ENCODE measurements around the gene GABBR1.

Gene GABBR1

DNA sequence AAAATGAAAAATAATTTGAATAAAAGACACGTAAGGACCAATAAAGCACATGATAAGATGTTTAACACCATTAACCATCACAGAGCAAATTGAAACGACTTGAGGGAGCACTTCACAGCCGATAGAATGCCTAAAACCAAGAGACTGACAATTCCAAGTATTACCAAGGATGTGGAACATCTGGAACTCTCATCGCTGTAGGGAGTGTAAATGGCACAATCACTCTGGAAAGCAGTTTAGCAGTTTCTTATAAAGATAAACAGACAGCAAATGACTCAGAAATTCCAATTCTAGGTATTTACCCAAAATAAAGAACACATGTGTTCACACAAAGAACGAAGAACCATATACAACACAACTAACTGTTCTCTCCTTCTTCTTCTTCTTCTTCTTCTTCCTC, 65.0 kb downstream of the GABBR1 start:
- DNase-seq (ENCODE audit: low read depth in 4 of 4, low spot score in 1 of 4) = no peak

DNA sequence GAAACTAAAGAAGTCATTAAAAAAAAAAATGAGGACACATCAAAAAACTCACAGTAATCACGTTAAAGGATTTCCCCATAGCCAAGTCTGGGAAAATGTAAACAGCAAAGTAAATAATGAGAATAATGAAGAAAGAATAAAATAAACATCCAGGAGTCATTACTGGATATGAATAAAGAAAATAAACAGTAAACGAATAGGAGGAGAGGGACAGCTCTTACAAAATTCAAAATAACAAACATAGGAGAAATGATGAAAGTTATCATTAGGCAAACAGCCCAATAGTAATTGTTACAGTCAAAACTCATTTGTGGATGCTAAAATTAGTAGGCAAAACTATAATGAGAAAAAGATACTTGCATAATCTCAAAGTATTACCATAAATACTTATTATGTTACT, 65.4 kb downstream of the GABBR1 start:
- DNase-seq (ENCODE audit: low read depth in 4 of 4, low spot score in 1 of 4) = no peak

DNA sequence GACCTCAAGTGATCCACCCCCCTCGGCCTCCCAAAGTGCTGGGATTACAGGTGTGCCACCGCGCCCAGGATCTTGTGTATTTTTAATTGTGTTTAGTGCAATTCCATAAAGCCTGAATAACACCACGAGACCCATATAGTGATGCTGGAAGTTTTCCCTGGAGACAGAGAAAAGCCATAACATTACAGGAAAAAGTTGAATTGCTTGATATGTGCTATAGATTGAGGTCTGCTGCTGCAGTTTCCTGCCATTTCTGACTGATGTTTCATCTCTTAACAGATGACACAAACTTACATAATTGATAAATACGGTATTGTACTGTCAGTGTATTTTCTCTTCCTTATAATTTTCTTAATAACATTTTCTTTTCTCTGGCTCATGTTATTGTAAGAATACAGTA, 66.1 kb downstream of the GABBR1 start:
- DNase-seq (ENCODE audit: low read depth in 4 of 4, low spot score in 1 of 4) = no peak

- DNase-seq (ENCODE audit: low read depth in 4 of 4, low spot score in 1 of 4) = no peak
These were observed 68.1 kb downstream of the GABBR1 start for GRCh38 chr6:29564875-29565274.

DNA sequence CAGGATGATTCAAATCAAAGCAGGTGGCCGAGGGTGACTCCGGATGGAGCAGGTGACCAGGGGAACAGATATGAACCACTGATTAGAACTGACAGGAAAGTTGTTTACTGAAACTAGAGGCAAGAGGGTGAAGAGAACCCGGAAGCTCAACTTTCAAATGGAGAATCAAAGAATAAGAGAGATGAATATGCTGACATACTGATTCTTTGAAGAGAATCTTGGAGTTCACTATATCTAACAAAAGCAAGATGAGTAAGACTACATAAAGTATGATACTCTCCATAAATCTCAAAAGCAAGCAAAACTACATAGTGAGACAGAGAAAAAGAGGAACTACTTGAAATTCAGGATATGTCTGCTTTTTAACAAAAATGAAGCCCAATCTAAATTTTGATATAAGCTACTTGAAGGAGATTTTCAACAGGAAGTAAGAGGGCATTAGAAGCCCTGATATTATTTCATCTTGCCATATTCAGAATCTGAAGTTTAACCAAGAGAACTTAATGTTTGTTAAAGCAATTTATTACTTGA, 69.5 kb downstream of the GABBR1 start:
- DNase-seq (ENCODE audit: low read depth in 4 of 4, low spot score in 1 of 4) = no peak

- DNase-seq (ENCODE audit: low read depth in 4 of 4, low spot score in 1 of 4) = no peak
These were observed 71.3 kb downstream of the GABBR1 start for GRCh38 chr6:29561606-29562181.

DNA sequence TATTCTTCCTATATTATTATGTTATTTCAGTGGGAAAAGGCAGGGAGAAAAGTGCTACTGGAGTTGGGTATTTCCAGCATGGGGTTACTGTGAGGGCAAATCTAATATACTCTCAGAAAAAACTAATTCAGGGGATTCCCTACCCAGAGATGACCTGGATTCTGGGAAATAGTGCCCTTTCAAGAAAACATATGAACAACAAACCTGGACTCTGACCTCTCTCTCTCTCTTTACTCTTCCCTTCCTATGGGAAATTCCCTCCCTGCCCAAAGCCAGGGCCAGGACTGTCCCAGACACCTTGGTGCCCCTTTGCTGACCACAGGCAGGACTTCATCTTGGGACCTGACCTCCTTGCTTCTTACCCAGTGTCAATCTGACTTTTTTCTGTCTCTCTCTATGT, 71.9 kb downstream of the GABBR1 start:
- no peak for DNase-seq (ENCODE audit: low read depth in 4 of 4, low spot score in 1 of 4)

DNA sequence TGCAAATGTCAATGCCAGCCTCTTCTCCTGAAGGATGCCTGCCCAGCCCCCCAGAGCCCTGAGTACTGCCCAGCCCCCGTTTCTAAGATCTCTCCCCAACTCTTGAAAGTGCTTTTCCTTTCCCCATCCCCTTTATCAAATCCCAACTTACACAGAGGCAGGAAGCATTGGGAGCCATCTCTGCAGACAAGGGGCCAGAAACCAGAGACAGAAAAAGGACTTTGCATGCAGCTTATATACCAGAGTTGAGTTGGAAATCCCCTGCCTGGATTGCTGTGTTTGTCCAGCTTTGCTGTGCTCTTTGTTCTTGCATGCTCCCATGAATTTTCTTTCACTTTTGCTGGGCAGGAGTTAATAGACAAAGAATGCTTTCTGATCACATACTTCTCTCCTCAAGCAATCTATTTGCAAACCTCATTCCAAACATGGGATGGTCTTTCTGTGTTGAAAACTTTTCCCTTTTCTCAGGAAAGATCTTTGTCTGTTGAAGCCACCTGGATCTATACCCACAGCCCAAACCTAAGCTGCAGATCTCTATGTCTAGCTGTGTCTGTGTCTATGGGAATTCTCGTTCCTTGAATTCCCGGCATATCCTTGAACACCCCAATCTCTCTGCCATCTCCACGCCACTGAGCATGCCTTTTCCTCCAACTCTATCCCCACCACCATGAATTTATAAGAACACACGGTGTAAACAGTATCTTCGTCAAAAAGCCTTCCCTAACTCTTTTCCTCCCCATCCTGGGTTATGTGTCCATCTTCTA, 73.3 kb downstream of the GABBR1 start, which contains the start of gene UBD:
UBD (minus strand) TSS at position 209 of the 764 bp plus-strand sequence; CDS start at position 178, 31 bp downstream.
- DNase-seq (ENCODE audit: low read depth in 4 of 4, low spot score in 1 of 4) = no peak

- DNase-seq (ENCODE audit: low read depth in 4 of 4, low spot score in 1 of 4) = no peak
These were observed 74.4 kb downstream of the GABBR1 start for GRCh38 chr6:29558439-29559079.

GRCh38 chr6:29557320-29557719, 75.7 kb downstream of the GABBR1 start:
- no peak for DNase-seq (ENCODE audit: low read depth in 4 of 4, low spot score in 1 of 4)

DNA sequence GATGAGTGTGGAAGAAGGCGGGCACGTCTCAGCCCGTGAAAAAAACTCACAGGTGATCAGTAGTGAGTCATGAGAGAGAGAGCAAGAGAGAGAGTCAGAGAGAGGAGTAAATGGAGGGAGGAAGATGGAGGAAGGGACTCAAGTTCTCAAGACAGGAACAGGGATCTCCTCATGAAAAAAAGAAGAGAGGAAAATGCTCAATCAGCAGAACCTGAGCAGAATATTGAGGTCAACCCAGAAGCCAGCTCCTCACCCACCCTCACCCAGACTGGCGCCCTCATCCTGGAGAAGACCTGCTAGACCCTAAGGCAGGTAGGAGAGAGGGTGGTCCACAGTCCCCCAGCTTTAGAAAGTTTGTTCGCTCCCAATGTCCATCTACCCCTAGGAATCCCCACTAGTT, 78.2 kb downstream of the GABBR1 start:
- no peak for DNase-seq (ENCODE audit: low read depth in 4 of 4, low spot score in 1 of 4)

DNA sequence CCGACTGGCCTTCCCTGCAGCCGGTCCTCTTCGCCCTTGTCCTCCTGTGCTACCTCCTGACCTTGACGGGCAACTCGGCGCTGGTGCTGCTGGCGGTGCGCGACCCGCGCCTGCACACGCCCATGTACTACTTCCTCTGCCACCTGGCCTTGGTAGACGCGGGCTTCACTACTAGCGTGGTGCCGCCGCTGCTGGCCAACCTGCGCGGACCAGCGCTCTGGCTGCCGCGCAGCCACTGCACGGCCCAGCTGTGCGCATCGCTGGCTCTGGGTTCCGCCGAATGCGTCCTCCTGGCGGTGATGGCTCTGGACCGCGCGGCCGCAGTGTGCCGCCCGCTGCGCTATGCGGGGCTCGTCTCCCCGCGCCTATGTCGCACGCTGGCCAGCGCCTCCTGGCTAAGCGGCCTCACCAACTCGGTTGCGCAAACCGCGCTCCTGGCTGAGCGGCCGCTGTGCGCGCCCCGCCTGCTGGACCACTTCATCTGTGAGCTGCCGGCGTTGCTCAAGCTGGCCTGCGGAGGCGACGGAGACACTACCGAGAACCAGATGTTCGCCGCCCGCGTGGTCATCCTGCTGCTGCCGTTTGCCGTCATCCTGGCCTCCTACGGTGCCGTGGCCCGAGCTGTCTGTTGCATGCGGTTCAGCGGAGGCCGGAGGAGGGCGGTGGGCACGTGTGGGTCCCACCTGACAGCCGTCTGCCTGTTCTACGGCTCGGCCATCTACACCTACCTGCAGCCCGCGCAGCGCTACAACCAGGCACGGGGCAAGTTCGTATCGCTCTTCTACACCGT, 79.5 kb downstream of the GABBR1 start:
- DNase-seq (ENCODE audit: low read depth in 4 of 4, low spot score in 1 of 4) = peak in 2 of 4 experiments; percentile 6 to 7

- DNase-seq (ENCODE audit: low read depth in 4 of 4, low spot score in 1 of 4) = no peak
These were observed 80.4 kb downstream of the GABBR1 start for GRCh38 chr6:29552512-29553051.

- no peak for DNase-seq (ENCODE audit: low read depth in 4 of 4, low spot score in 1 of 4)
These were observed 85.4 kb downstream of the GABBR1 start for GRCh38 chr6:29547573-29547972.

- DNase-seq (ENCODE audit: low read depth in 4 of 4, low spot score in 1 of 4) = no peak
These were observed 95.1 kb downstream of the GABBR1 start for GRCh38 chr6:29537714-29538403.

- DNase-seq (ENCODE audit: low read depth in 4 of 4, low spot score in 1 of 4) = no peak
These were observed 100.5 kb downstream of the GABBR1 start for GRCh38 chr6:29532320-29532951.

- DNase-seq (ENCODE audit: low read depth in 4 of 4, low spot score in 1 of 4) = peak in 2 of 4 experiments; percentile 11 to 25
These were observed 101.3 kb downstream of the GABBR1 start for GRCh38 chr6:29531668-29532067.

GRCh38 chr6:29530671-29531310, 102.2 kb downstream of the GABBR1 start:
- no peak for DNase-seq (ENCODE audit: low read depth in 4 of 4, low spot score in 1 of 4)

DNA sequence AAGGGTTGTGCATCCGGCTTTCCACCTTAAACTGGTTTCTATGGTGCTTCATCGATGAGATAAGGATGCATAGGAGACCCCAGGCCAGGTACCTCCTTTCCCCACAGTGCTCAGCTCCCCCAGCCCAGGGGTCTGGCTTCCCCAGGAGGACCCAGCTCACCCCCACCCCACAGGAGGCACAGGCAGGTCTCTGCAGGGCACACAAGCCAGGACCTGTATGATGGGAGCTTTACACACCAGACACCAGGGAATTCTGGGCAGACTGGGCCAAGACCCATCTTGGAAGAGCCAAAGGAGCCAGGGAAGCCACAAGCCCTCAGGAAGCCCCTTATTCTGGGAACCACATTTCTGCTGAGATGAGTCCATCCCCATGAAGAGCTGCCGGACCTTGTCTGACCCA, 103.0 kb downstream of the GABBR1 start:
- DNase-seq (ENCODE audit: low read depth in 4 of 4, low spot score in 1 of 4) = no peak

Measured in stimulated activated CD4-positive, alpha-beta T cell treated with anti-CD3 and anti-CD28 coated beads, Interleukin-1b, Interleukin-23, amount 100 ng/mL, for 24 hours (primary cell).